ENCODE measurements around the gene CHST11.

The CHST11 gene

GRCh38 chr12:104683831-104684503 is 227.2 kb downstream of the CHST11 start:
- no peak for DNase-seq

- DNase-seq = peak; percentile 83
These were observed 228.1 kb downstream of the CHST11 start for GRCh38 chr12:104684884-104685283.

- DNase-seq = no peak
These were observed 228.6 kb downstream of the CHST11 start for GRCh38 chr12:104685366-104685765.

GRCh38 chr12:104686196-104686595 is 229.4 kb downstream of the CHST11 start:
- peak; percentile 38 for DNase-seq

- no peak for DNase-seq
These were observed 231.2 kb downstream of the CHST11 start for GRCh38 chr12:104687823-104688573.

GRCh38 chr12:104689635-104690034 is 232.9 kb downstream of the CHST11 start:
- no peak for DNase-seq

- DNase-seq = no peak
These were observed 235.2 kb downstream of the CHST11 start for GRCh38 chr12:104691721-104692556.

- no peak for DNase-seq
These were observed 235.9 kb downstream of the CHST11 start for GRCh38 chr12:104692557-104693218.

- DNase-seq = no peak
These were observed 236.7 kb downstream of the CHST11 start for GRCh38 chr12:104693493-104693892.

GRCh38 chr12:104694161-104694560 is 237.4 kb downstream of the CHST11 start:
- no peak for DNase-seq

- DNase-seq = no peak
These were observed 238.0 kb downstream of the CHST11 start for GRCh38 chr12:104694711-104695110.

GRCh38 chr12:104695453-104696148 is 238.9 kb downstream of the CHST11 start:
- peak; percentile 81 for DNase-seq

- peak; percentile 13 for DNase-seq
These were observed 240.4 kb downstream of the CHST11 start for GRCh38 chr12:104697186-104697585.

- peak; percentile 41 for DNase-seq
These were observed 242.1 kb downstream of the CHST11 start for GRCh38 chr12:104698871-104699270.

GRCh38 chr12:104699489-104700190 is 242.9 kb downstream of the CHST11 start:
- DNase-seq = peak; percentile 33

- DNase-seq = no peak
These were observed 243.6 kb downstream of the CHST11 start for GRCh38 chr12:104700324-104700723.

GRCh38 chr12:104701301-104701700 is 244.6 kb downstream of the CHST11 start:
- DNase-seq = no peak

- DNase-seq = no peak
These were observed 245.0 kb downstream of the CHST11 start for GRCh38 chr12:104701756-104702155.

- DNase-seq = peak; percentile 68
These were observed 245.9 kb downstream of the CHST11 start for GRCh38 chr12:104702565-104703139.

- DNase-seq = no peak
These were observed 246.6 kb downstream of the CHST11 start for GRCh38 chr12:104703372-104703771.

- no peak for DNase-seq
These were observed 247.6 kb downstream of the CHST11 start for GRCh38 chr12:104704224-104704779.
